Keratinocyte (primary cell): ENCODE data around the gene GIPR. TPM values are rescaled to one million over a fixed set of nuclear protein-coding genes. Genes with fewer than 3 reads are reported as not detected.

Experiments
- DNase-seq: peaks from one replicate; pipeline ENCODE4 v3.0.0-alpha.2; 2011; ENCODE audit warnings: low read depth, missing footprints, low spot score
- FAIRE-seq: peaks from 2 replicates; lab custom pipeline; 2011; peaks lifted over from hg19 to GRCh38; lab: Jason Lieb, UNC
- H2AFZ ChIP-seq: 2 replicates; pipeline ENCODE4 v1.6.0; 2012; ENCODE audit warnings: low read length, control low read depth, inconsistent platforms; ENCODE audit not compliant: control insufficient read depth
- H3K27ac ChIP-seq: 2 replicates; pipeline ENCODE4 v1.5.1; 2011; ENCODE audit warnings: low read length; ENCODE audit not compliant: control insufficient read depth, insufficient read depth
- H3K27me3 ChIP-seq: 3 replicates; pipeline ENCODE4 v1.6.0; 2011; ENCODE audit warnings: low read length; ENCODE audit not compliant: control insufficient read depth, insufficient read depth; ENCODE audit errors: extremely low read depth
- H3K36me3 ChIP-seq, 2 experiments: 2 replicates in 1 of 2; 3 replicates in 1 of 2; pipeline ENCODE4 v1.5.1; 2011; ENCODE audit warnings: low read length in 2 of 2, mild to moderate bottlenecking in 1 of 2; ENCODE audit not compliant: control insufficient read depth in 2 of 2, insufficient read depth in 2 of 2; ENCODE audit errors: extremely low read depth in 1 of 2
- H3K4me1 ChIP-seq: 3 replicates; pipeline ENCODE4 v1.5.1; 2011; ENCODE audit warnings: low read length; ENCODE audit not compliant: control insufficient read depth, insufficient read depth; ENCODE audit errors: extremely low read depth
- H3K4me2 ChIP-seq: 3 replicates; pipeline ENCODE4 v1.6.0; 2011; ENCODE audit warnings: low read depth, low read length; ENCODE audit not compliant: control insufficient read depth, insufficient read depth; ENCODE audit errors: extremely low read depth
- H3K4me3 ChIP-seq, 3 experiments: fragments of 200-600 bp in 1 of 3; sonication (generic) in 1 of 3; 2 replicates in 2 of 3; 3 replicates in 1 of 3; pipeline ENCODE4 v1.5.1; 2011 to 2016; ENCODE audit warnings: low read length in 3 of 3, mild to moderate bottlenecking in 3 of 3, control low read depth in 2 of 3, inconsistent platforms in 1 of 3, low read depth in 1 of 3, mixed read lengths in 1 of 3, mixed run types in 1 of 3, moderate library complexity in 1 of 3; ENCODE audit not compliant: control insufficient read depth in 2 of 3, insufficient read depth in 2 of 3; ENCODE audit errors: extremely low read depth in 1 of 3
- H3K79me2 ChIP-seq: 2 replicates; pipeline ENCODE4 v1.6.0; 2012; ENCODE audit warnings: low read length; ENCODE audit not compliant: control insufficient read depth, insufficient read depth
- H3K9ac ChIP-seq: 3 replicates; pipeline ENCODE4 v1.6.0; 2011; ENCODE audit warnings: low read length; ENCODE audit not compliant: control insufficient read depth, insufficient read depth; ENCODE audit errors: extremely low read depth
- H3K9me1 ChIP-seq: 3 replicates; pipeline ENCODE4 v1.6.0; 2011; ENCODE audit warnings: low read length; ENCODE audit not compliant: control insufficient read depth, insufficient read depth; ENCODE audit errors: extremely low read depth
- H3K9me3 ChIP-seq: 2 replicates; pipeline ENCODE4 v1.5.1; 2012; ENCODE audit warnings: low read depth, low read length; ENCODE audit not compliant: control insufficient read depth
- H4K20me1 ChIP-seq: 3 replicates; pipeline ENCODE4 v1.6.0; 2011; ENCODE audit warnings: low read length; ENCODE audit not compliant: control insufficient read depth, insufficient read depth; ENCODE audit errors: extremely low read depth
- EZH2 ChIP-seq: IDR thresholded peaks from one replicate; pipeline ENCODE4 v1.6.1; 2012; ENCODE audit warnings: inconsistent platforms, mild to moderate bottlenecking, low read length, moderate library complexity
- dilution Hi-C: fragments of 300-500 bp; cut with MboI; formaldehyde crosslinking; loops from one replicate; pipeline ENCODE4 v1.7.0; 2020; ENCODE audit warnings: low sequenced_read_pairs; ENCODE audit not compliant: extremely low pct_ligation_motif_present
- polyA plus RNA-seq, 5 experiments: library from polyadenylated mRNA; depleted of rRNA in 3 of 5; stranded (reverse) in 3 of 5; stranded (forward) in 1 of 5; unstranded in 1 of 5; fragments of >200 nt; gene quantifications; 1 replicate in 1 of 5; 2 replicates in 3 of 5; 3 replicates in 1 of 5; pipeline versions ENCODE4 v1.2.1 to v1.2.3, GENCODE V29; 2011 to 2012; ENCODE audit warnings: missing spikeins in 2 of 5, low read depth in 1 of 5, low replicate concordance in 1 of 5
- TF ChIP-seq, protein P1 (sequence below), 3 experiments: IDR thresholded peaks in 1 of 3; conservative IDR thresholded peaks in 1 of 3; optimal IDR thresholded peaks in 1 of 3; 2 replicates in 2 of 3; 3 replicates in 1 of 3; pipeline versions ENCODE3 to v1.5.1; 2011; ENCODE audit warnings: low read length in 3 of 3, mild to moderate bottlenecking in 3 of 3, moderate library complexity in 2 of 3, control low read depth in 1 of 3, inconsistent platforms in 1 of 3; ENCODE audit not compliant: insufficient read depth in 2 of 3; ENCODE audit errors: extremely low read depth in 1 of 3

GIPR gene
- polyA plus RNA-seq, 1 donor (not counting 4 experiments of a cell fraction or from before 2014, with no cell fraction given) = 1.4 TPM

DNA sequence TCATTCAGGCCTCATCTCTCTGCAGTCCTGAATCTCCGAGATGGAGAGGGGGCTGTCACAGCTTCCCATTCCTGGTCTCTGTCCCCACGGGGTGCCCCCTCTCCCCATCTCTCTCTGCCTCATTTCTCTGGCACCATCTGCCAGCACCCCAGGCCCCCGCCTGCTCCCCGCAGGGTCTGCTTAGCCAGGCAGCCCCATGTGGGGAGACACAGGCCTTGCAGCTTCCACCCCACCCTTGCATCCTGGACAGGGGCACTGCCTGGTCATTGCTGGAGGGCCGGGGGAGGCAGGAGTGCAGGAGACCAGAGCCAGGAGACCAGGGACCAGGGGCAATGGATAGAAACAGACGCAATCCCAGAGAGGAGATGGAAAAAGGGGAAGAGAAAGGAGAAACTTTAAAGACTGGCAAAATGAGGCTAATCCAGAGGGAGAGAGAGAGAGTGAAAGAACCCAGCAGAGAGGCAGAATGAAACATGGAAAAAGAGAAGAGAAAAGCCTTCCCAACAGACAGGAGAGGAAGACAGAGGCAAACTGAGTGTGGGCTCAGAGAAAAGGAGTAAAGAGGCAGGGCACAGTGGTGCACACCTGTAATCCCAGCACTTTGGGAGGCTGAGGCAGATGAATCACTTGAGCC, 8.8 kb upstream of the GIPR start:
- DNase-seq (no peak), FAIRE-seq (no peak)
- TF ChIP-seq, protein P1, sequence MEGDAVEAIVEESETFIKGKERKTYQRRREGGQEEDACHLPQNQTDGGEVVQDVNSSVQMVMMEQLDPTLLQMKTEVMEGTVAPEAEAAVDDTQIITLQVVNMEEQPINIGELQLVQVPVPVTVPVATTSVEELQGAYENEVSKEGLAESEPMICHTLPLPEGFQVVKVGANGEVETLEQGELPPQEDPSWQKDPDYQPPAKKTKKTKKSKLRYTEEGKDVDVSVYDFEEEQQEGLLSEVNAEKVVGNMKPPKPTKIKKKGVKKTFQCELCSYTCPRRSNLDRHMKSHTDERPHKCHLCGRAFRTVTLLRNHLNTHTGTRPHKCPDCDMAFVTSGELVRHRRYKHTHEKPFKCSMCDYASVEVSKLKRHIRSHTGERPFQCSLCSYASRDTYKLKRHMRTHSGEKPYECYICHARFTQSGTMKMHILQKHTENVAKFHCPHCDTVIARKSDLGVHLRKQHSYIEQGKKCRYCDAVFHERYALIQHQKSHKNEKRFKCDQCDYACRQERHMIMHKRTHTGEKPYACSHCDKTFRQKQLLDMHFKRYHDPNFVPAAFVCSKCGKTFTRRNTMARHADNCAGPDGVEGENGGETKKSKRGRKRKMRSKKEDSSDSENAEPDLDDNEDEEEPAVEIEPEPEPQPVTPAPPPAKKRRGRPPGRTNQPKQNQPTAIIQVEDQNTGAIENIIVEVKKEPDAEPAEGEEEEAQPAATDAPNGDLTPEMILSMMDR (optimal IDR thresholded peaks at IDR 0.05 in 1 of 3, IDR thresholded peaks at IDR 0.05 in 1 of 3, conservative IDR thresholded peaks at IDR 0.05 in 1 of 3; ENCODE audit: extremely low read depth in 1 of 3, insufficient read depth in 2 of 3, low read length in 3 of 3) = no peak
- no peak for TF ChIP-seq EZH2
- H3K9me1 ChIP-seq = no peaks in the 10 kb centered on the region
- H3K36me3 ChIP-seq = no peaks in the 10 kb centered on the region
- no peak overlapping the region for H3K4me2 ChIP-seq
- dilution Hi-C loops = no loop called here
- no peaks in the 10 kb centered on the region for H3K4me1 ChIP-seq
- H3K4me3 ChIP-seq = no peak overlapping the region
- H3K9ac ChIP-seq = no peak overlapping the region
- no peaks in the 10 kb centered on the region for H4K20me1 ChIP-seq
- H3K27me3 ChIP-seq = peaks cover 9% of the 10 kb centered on the region
- H3K79me2 ChIP-seq = no peaks in the 10 kb centered on the region
- no peaks in the 10 kb centered on the region for H3K9me3 ChIP-seq
- no peak overlapping the region for H3K27ac ChIP-seq
- no peak overlapping the region for H2AFZ ChIP-seq

DNA sequence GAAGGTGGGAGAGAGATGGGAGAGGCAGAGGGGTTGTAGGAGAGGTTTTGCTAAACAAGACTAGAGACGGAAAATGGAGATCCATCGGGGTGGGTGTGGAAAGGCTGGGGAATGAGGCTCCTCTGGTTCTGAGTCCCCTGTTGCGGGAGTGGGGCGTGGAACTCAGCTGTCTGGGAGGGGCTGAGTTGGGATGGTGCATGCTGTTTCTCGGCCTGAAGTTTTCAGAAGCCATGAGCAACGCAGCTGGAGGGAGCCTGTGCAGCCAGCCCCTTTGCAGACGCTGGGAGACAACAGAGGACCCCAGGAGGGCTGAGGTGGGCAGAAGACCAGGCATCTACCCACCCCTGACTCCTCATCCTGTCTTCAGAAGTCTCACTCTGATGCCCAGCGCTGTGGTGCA, 7.4 kb upstream of the GIPR start:
- no peaks in the 10 kb centered on the region for H3K4me1 ChIP-seq
- FAIRE-seq = no peak
- H3K9me1 ChIP-seq = no peaks in the 10 kb centered on the region
- H3K4me2 ChIP-seq = no peak overlapping the region
- no peak overlapping the region for H3K4me3 ChIP-seq
- peaks cover 9% of the 10 kb centered on the region for H3K27me3 ChIP-seq
- no peaks in the 10 kb centered on the region for H4K20me1 ChIP-seq
- DNase-seq = no peak
- H2AFZ ChIP-seq = no peak overlapping the region
- H3K9me3 ChIP-seq = no peaks in the 10 kb centered on the region
- no peak overlapping the region for H3K9ac ChIP-seq
- TF ChIP-seq, protein P1 (optimal IDR thresholded peaks at IDR 0.05 in 1 of 3, IDR thresholded peaks at IDR 0.05 in 1 of 3, conservative IDR thresholded peaks at IDR 0.05 in 1 of 3; ENCODE audit: extremely low read depth in 1 of 3, insufficient read depth in 2 of 3, low read length in 3 of 3) = no peak
- no peak for TF ChIP-seq EZH2
- dilution Hi-C loops = no loop called here
- H3K27ac ChIP-seq = no peak overlapping the region
- H3K79me2 ChIP-seq = no peaks in the 10 kb centered on the region
- no peaks in the 10 kb centered on the region for H3K36me3 ChIP-seq
